ENCODE results near the gene SCAF4.
"Not testable (repeated sequence)": the region's sequence is repeated elsewhere in the genome, so short reads cannot be mapped to it uniquely, and the experiment has no call there.

Gene SCAF4

GRCh38 chr21:31737586-31738397 is 5.9 kb upstream of the SCAF4 start:
- not testable (repeated sequence) for DNase-seq

- DNase-seq: no peak
Observed at GRCh38 chr21:31735511-31735992, 3.6 kb upstream of the SCAF4 start.

- no peak for DNase-seq
Observed at GRCh38 chr21:31733551-31734149, 1.7 kb upstream of the SCAF4 start.

GRCh38 chr21:31732597-31733550 is 956 bp upstream of the SCAF4 start:
- peak; percentile 45 to 54 for DNase-seq

GRCh38 chr21:31731056-31731856 is 662 bp downstream of the SCAF4 start:
- DNase-seq: peak; percentile 13 to 38

GRCh38 chr21:31730712-31731055 is 1.2 kb downstream of the SCAF4 start:
- peak; percentile 17 to 27 for DNase-seq

GRCh38 chr21:31729622-31730343 is 2.1 kb downstream of the SCAF4 start:
- no peak for DNase-seq

GRCh38 chr21:31728952-31729351 is 3.0 kb downstream of the SCAF4 start:
- DNase-seq: no peak

GRCh38 chr21:31728191-31728590 is 3.7 kb downstream of the SCAF4 start:
- no peak for DNase-seq

- DNase-seq: no peak
Observed at GRCh38 chr21:31727181-31727580, 4.7 kb downstream of the SCAF4 start.

- no peak for DNase-seq
Observed at GRCh38 chr21:31726407-31726806, 5.5 kb downstream of the SCAF4 start.

GRCh38 chr21:31725202-31725839 is 6.6 kb downstream of the SCAF4 start:
- DNase-seq: no peak

- DNase-seq: no peak
Observed at GRCh38 chr21:31724552-31724951, 7.4 kb downstream of the SCAF4 start.

GRCh38 chr21:31721381-31721780 is 10.5 kb downstream of the SCAF4 start:
- no peak for DNase-seq

- DNase-seq: no peak
Observed at GRCh38 chr21:31720739-31721138, 11.2 kb downstream of the SCAF4 start.

GRCh38 chr21:31720330-31720729 is 11.6 kb downstream of the SCAF4 start:
- no peak for DNase-seq

GRCh38 chr21:31716106-31716505 is 15.8 kb downstream of the SCAF4 start:
- no peak for DNase-seq

GRCh38 chr21:31714741-31715365 is 17.1 kb downstream of the SCAF4 start:
- DNase-seq: no peak

- DNase-seq: no peak
Observed at GRCh38 chr21:31713973-31714740, 17.8 kb downstream of the SCAF4 start.

GRCh38 chr21:31713115-31713514 is 18.8 kb downstream of the SCAF4 start:
- DNase-seq: no peak

Data from Kasumi-1 (cell line).